Duodenal mucosa (tissue), 2 donors: Measurements from ENCODE around the gene IRF8.

Source experiments
- H3K27ac ChIP-seq: one replicate; pipeline ENCODE4 v1.7.0; 2013; ENCODE audit warnings: low read depth, low read length
- H3K27me3 ChIP-seq, 2 donors: one replicate each; pipeline ENCODE4 v1.7.0; 2013; ENCODE audit warnings: low read length in 2 of 2, control low read depth in 1 of 2; ENCODE audit not compliant: insufficient read depth in 2 of 2, control insufficient read depth in 1 of 2
- H3K36me3 ChIP-seq, 2 donors: one replicate each; pipeline ENCODE4 v1.7.0; 2013; ENCODE audit warnings: low read length in 2 of 2, control low read depth in 1 of 2; ENCODE audit not compliant: insufficient read depth in 2 of 2, control insufficient read depth in 1 of 2
- H3K4me1 ChIP-seq, 2 donors: one replicate each; pipeline ENCODE4 v1.7.0; 2013; ENCODE audit warnings: low read length in 2 of 2, control low read depth in 1 of 2; ENCODE audit not compliant: insufficient read depth in 2 of 2, control insufficient read depth in 1 of 2
- H3K4me3 ChIP-seq, 2 donors: one replicate each; pipeline ENCODE4 v1.7.0; 2013; ENCODE audit warnings: low read length in 2 of 2, low read depth in 1 of 2
- H3K9ac ChIP-seq, 2 donors: one replicate each; pipeline ENCODE4 v1.7.0; 2013; ENCODE audit warnings: low read length in 2 of 2, low read depth in 1 of 2
- H3K9me3 ChIP-seq, 2 donors: one replicate each; pipeline ENCODE4 v1.7.0; 2013; ENCODE audit warnings: low read length in 2 of 2, control low read depth in 1 of 2; ENCODE audit not compliant: control insufficient read depth in 1 of 2

The IRF8 gene

GRCh38 chr16:85898521-85899442 is at the start of gene IRF8:
TSS of gene IRF8 (plus strand) at chr16:85899162. CDS start at chr16:85903016, 3,854 bp downstream.
- peaks cover 5 to 10% of the 10 kb centered on the region in 2 donors for H3K36me3 ChIP-seq
- H3K4me3 ChIP-seq: peak within 1 kb of the TSS; percentile 76 to 77
- H3K4me1 ChIP-seq: peaks cover 35 to 45% of the 10 kb centered on the region in 2 donors
- no peaks in the 10 kb centered on the region for H3K9me3 ChIP-seq
- H3K27me3 ChIP-seq: no peaks in the 10 kb centered on the region
- H3K27ac ChIP-seq: peak within 1 kb of the TSS; percentile 76
- peak within 1 kb of the TSS; percentile 85 to 90 for H3K9ac ChIP-seq

GRCh38 chr16:85849388-85849787 is 49.6 kb upstream of the IRF8 start:
- Histone ChIP-seq H3K27ac (no peak overlapping the region), H3K27me3 (no peaks in the 10 kb centered on the region), H3K9me3 (no peaks in the 10 kb centered on the region), H3K4me3 (no peak overlapping the region), H3K9ac (no peak overlapping the region), H3K4me1 (peaks cover 0 to 19% of the 10 kb centered on the region in 2 donors), H3K36me3 (no peaks in the 10 kb centered on the region)

GRCh38 chr16:85850344-85850880 is 48.5 kb upstream of the IRF8 start:
- Histone ChIP-seq H3K36me3 (no peaks in the 10 kb centered on the region), H3K27me3 (no peaks in the 10 kb centered on the region), H3K27ac (no peak overlapping the region), H3K9ac (no peak overlapping the region), H3K4me3 (no peak overlapping the region), H3K9me3 (peaks cover 0 to 2% of the 10 kb centered on the region in 2 donors), H3K4me1 (peaks cover 0 to 15% of the 10 kb centered on the region in 2 donors)

- peaks cover 0 to 15% of the 10 kb centered on the region in 2 donors for H3K4me1 ChIP-seq
- H3K36me3 ChIP-seq: no peaks in the 10 kb centered on the region
- no peak overlapping the region for H3K4me3 ChIP-seq
- H3K27me3 ChIP-seq: no peaks in the 10 kb centered on the region
- H3K9me3 ChIP-seq: peaks cover 0 to 2% of the 10 kb centered on the region in 2 donors
- no peak overlapping the region for H3K27ac ChIP-seq
- H3K9ac ChIP-seq: no peak overlapping the region
These were observed 47.8 kb upstream of the IRF8 start for GRCh38 chr16:85851034-85851785.

GRCh38 chr16:85853547-85854545 is 45.1 kb upstream of the IRF8 start:
- no peak overlapping the region for H3K27ac ChIP-seq
- H3K27me3 ChIP-seq: no peaks in the 10 kb centered on the region
- no peaks in the 10 kb centered on the region for H3K36me3 ChIP-seq
- H3K9ac ChIP-seq: no peak overlapping the region
- H3K4me1 ChIP-seq: peaks cover 0 to 5% of the 10 kb centered on the region in 2 donors
- H3K9me3 ChIP-seq: peaks cover 0 to 2% of the 10 kb centered on the region in 2 donors
- H3K4me3 ChIP-seq: no peak overlapping the region

GRCh38 chr16:85854935-85855334 is 44.0 kb upstream of the IRF8 start:
- no peak overlapping the region for H3K9ac ChIP-seq

GRCh38 chr16:85856079-85856478 is 42.9 kb upstream of the IRF8 start:
- H3K27me3 ChIP-seq: no peaks in the 10 kb centered on the region
- no peak overlapping the region for H3K27ac ChIP-seq
- H3K4me1 ChIP-seq: no peaks in the 10 kb centered on the region
- H3K36me3 ChIP-seq: no peaks in the 10 kb centered on the region
- H3K9ac ChIP-seq: no peak overlapping the region
- H3K9me3 ChIP-seq: peaks cover 0 to 2% of the 10 kb centered on the region in 2 donors
- no peak overlapping the region for H3K4me3 ChIP-seq

More at GRCh38 chr16:85854935-85855334, 44.0 kb upstream of the IRF8 start:
- Histone ChIP-seq H3K4me1 (peaks cover 0 to 3% of the 10 kb centered on the region in 2 donors), H3K27ac (no peak overlapping the region), H3K9me3 (peaks cover 0 to 2% of the 10 kb centered on the region in 2 donors), H3K4me3 (no peak overlapping the region), H3K36me3 (no peaks in the 10 kb centered on the region), H3K27me3 (no peaks in the 10 kb centered on the region)

GRCh38 chr16:85856585-85856984 is 42.4 kb upstream of the IRF8 start:
- peaks cover 0 to 2% of the 10 kb centered on the region in 2 donors for H3K9me3 ChIP-seq
- H3K4me3 ChIP-seq: no peak overlapping the region
- H3K4me1 ChIP-seq: no peaks in the 10 kb centered on the region
- H3K9ac ChIP-seq: no peak overlapping the region
- H3K27ac ChIP-seq: no peak overlapping the region
- H3K27me3 ChIP-seq: no peaks in the 10 kb centered on the region
- no peaks in the 10 kb centered on the region for H3K36me3 ChIP-seq

- Histone ChIP-seq H3K27me3 (no peaks in the 10 kb centered on the region), H3K4me1 (no peaks in the 10 kb centered on the region), H3K27ac (no peak overlapping the region)
These were observed 41.6 kb upstream of the IRF8 start for GRCh38 chr16:85857406-85857805.

More at GRCh38 chr16:85857406-85857805, 41.6 kb upstream of the IRF8 start:
- no peak overlapping the region for H3K4me3 ChIP-seq
- no peaks in the 10 kb centered on the region for H3K36me3 ChIP-seq
- no peak overlapping the region for H3K9ac ChIP-seq
- peaks cover 0 to 2% of the 10 kb centered on the region in 2 donors for H3K9me3 ChIP-seq
